D721Med (cell line): ENCODE measurements around the gene PRKAR1B.

ENCODE experiments used
- DNase-seq: peaks from one replicate; pipeline ENCODE4 v3.0.0; 2011; ENCODE audit warnings: low spot score; ENCODE audit not compliant: insufficient read length
- FAIRE-seq: peaks from 2 replicates; lab custom pipeline; 2011; peaks lifted over from hg19 to GRCh38; lab: Jason Lieb, UNC
- TF ChIP-seq, protein P1 (sequence below): IDR thresholded peaks from 2 replicates; pipeline ENCODE4 v1.5.1; 2012; ENCODE audit warnings: mild to moderate bottlenecking, control low read depth; ENCODE audit not compliant: insufficient read depth; ENCODE audit errors: missing control alignments

The PRKAR1B gene

DNA sequence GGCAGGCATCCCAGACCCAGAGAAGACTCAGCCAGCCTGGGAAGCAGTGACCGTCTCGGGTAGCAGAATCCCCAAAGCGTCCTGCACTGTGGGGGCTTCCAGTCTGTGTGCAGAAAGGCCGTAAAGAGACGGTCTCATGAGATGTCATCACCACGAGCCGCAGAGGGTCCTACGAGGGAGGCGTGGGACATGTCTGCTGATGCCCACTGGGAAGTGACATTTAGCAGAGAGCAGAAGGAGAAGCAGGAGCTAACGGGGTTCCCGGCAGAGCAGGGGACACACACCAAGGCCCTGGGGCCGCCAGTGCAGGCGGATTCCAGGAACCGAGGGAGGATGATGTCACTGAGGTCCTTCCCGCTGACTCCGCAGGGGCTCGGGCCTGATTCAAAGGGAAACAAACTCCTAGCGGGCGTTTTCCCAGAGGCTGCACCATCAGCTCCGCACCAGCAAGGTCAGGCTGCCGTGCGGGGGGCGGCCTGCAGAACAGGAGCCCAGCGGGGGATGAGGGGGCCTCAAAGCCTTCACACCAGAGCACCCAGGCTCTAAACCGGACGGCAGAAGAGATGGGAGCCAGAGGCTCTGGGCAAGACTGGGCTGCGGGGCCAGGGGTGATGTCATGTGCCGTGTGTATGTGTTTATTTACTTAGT, 122.1 kb downstream of the PRKAR1B start:
- FAIRE-seq (no peak), DNase-seq (no peak)
- TF ChIP-seq, protein P1, sequence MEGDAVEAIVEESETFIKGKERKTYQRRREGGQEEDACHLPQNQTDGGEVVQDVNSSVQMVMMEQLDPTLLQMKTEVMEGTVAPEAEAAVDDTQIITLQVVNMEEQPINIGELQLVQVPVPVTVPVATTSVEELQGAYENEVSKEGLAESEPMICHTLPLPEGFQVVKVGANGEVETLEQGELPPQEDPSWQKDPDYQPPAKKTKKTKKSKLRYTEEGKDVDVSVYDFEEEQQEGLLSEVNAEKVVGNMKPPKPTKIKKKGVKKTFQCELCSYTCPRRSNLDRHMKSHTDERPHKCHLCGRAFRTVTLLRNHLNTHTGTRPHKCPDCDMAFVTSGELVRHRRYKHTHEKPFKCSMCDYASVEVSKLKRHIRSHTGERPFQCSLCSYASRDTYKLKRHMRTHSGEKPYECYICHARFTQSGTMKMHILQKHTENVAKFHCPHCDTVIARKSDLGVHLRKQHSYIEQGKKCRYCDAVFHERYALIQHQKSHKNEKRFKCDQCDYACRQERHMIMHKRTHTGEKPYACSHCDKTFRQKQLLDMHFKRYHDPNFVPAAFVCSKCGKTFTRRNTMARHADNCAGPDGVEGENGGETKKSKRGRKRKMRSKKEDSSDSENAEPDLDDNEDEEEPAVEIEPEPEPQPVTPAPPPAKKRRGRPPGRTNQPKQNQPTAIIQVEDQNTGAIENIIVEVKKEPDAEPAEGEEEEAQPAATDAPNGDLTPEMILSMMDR: no peak

DNA sequence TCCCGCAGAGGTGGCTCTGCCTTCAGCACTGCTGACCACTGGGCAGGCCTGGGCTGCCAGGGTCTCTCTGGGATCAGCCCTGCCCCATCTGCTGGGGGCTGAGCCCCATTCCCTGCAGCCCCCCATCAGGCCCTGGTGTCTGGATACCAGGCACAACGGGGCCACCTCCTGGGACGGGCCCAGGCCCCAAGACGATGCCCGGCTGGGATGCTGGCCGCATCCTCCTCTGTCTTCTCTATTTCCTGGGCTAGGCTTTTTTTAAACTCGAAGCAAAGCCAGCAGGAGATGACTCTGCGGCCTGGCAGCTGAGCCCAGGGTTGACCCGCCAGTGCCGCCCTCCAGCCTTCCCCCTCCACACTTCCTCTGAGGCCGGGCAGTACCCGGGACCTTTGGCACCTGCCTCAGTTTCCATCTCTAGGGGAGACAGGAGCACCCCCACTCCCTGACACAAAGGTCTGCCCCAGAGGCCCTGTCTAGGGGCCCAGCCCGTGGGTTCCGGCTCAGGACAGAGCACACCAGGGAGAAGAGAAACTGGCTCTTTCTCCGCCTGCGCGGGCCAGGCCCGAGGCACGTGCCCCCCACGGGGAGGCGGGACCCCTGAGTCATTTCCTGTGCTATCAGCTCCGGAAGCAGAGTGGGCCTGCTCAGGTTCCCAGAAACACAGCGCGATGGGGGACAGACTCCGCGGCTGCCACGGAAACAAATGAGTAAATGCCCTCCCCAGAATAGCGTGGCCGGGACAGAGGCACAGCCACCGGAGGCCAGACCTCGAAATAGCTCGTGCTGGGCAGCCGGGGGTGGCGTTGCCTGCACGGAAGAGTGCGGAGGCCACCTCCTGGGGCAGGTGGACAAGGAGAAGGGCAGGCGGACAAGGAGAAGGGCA, 122.8 kb downstream of the PRKAR1B start:
- TF ChIP-seq, protein P1: no peak
- DNase-seq: no peak
- FAIRE-seq: no peak

DNA sequence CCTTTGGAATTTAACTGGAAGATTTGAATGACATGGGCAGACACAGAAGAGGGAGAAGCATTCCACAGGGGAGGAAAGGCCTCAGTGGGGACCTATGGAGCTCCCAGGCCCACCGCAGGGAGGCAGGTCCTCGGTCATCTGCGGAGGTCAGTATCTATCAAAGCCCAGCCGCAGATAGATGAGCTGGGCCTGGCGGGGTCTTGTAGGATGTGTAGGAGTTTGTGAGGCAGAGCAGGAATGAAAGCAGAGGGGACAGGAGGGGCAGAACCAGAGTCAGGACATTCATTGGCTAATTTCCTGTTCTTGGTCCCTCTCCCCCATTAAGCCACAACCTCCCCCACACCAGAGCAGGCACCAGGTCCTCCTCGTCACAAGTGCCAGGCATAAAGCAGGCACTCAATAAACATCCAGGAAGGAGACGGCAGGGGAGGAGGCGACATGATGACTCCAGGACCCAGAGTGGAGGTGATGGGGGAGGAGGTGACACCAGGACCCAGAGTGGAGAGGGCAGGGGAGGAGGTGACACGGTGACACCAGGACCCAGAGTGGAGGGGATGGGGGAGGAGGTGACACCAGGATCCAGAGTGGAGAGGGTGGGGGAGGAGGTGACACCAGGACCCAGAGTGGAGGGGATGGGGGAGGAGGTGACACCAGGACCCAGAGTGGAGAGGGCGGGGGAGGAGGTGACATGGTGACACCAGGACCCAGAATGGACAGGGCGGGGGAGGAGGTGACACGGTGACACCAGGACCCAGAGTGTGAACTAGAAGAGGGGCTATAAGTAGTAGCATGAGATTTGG, 123.7 kb downstream of the PRKAR1B start:
- TF ChIP-seq, protein P1: no peak
- DNase-seq (no peak), FAIRE-seq (no peak)

DNA sequence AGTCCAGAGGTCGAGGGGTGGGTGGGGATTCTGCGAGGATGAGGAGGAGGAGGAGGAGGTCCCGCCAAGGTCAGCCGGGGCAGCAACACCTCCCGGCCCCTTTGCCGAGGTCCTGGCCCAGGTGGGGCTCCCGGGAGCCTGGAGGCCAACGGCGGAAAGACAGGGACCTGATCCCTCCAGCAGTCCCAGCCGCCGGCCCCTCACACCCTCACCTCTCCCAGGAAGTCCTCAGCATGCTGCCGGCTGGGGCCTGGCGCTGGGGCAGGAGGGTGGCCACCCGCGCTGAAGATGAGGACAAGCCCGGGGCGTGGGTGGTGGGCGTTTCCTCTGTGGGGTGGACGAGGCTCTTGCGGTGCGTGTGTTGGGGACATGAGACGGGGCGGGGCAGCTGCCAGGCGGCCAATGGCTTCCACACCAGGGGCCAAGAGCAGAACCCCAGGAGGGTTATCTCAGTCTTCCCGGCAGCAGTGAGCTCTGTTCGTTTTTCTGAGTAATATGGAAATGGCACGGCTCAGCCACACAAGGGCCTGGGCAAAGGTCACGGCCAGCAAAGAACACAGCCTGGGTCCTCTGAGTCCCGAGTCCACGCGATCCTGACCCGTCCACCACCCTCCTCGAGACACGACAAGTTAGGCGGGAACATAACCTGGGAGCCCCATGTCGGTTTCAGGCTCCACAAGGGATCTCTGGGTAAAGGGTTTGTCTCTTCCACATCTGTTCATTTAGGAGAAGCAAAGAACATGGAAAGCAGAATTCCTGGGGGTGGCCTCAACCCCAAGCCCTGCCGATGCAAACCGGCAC, 124.5 kb downstream of the PRKAR1B start:
- TF ChIP-seq, protein P1: no peak
- FAIRE-seq: no peak

DNA sequence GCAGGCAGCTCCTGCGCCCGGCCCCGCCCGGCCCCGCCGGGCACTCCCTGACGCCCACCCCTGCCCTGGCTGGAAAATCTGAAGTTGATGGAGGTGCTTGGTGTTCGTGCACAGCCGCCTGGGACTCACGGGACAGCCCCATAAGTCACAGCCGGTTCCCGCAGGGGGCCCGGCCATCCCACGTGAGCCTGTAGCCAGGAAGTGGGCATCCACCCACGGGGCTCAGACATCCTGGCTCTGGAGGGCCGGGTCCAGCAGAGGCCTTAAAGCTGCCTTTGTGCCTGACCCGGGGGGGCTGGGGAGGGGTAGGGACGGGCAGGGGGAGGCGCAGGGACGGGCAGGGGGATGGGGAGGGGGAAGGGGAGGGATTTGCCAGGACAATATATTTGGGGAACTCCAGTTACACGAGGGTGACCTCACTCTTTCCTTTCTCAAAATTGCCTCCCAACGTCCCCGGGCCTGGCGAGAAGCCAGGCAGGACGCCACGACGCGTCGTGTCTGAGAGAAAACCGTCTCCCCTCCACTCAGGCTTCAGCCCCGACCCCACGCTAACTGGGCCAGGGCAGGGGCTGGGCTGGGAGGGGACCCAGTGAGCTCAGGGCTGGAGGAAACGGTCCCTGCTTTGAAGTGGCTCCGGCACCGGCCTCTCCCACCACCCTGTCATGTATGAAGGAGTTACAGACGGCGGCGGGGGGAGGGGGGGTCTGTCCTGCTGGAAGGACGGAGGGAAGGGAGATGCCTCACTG, 125.3 kb downstream of the PRKAR1B start:
- TF ChIP-seq, protein P1: no peak
- DNase-seq: no peak
- FAIRE-seq: no peak

More for the DNA sequence above, 124.5 kb downstream of the PRKAR1B start:
- no peak for DNase-seq
